HG02885 (cell line): ENCODE data around the gene TMEM115.

ENCODE experiments used
- ATAC-seq: cut with Tn5 transposase; IDR thresholded peaks from one replicate; pipeline ENCODE4 v1.9.1; 2021; ENCODE audit warnings: mild to moderate bottlenecking; ENCODE audit not compliant: unreplicated experiment, poor library complexity

The TMEM115 gene

DNA sequence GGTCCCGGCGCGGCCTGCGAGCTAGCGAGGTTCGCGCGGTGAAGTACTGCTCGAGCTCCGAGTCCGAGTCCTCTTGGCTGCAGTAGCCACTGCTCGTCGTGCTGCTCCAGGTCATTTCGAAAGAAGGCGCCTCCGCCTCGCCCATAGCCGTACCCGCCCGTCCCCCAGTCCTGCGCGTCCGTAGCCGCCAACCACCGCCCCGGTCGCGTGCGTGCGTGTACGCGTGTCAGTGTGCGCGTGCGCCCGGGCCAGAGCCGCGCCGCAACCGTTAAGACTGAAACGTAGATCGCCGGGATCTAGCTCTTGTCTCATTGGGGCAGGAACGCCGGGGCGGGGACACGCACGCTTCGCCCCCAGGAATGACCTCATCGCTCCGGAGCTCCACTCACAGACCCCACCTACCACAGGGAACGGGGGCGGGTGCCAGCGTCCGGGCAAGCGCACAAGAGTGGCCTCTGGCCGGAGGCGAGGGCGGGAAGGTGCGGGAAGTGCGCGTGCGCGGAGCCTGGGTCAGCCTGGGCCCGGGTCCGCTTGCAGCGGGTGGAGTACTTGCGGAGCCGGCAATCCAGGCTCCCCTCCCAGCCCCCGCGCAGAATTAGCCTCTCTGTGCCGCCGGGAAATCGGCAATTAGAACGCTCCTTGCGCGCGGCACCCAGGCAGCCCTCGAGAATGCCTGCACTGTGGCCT, 22.0 kb downstream of the TMEM115 start:
- peak; percentile 81 for ATAC-seq

GRCh38 chr3:50336452-50337174, 22.7 kb downstream of the TMEM115 start:
- peak; percentile 35 for ATAC-seq

- ATAC-seq = no peak
These were observed 24.8 kb downstream of the TMEM115 start for GRCh38 chr3:50334339-50335075.

DNA sequence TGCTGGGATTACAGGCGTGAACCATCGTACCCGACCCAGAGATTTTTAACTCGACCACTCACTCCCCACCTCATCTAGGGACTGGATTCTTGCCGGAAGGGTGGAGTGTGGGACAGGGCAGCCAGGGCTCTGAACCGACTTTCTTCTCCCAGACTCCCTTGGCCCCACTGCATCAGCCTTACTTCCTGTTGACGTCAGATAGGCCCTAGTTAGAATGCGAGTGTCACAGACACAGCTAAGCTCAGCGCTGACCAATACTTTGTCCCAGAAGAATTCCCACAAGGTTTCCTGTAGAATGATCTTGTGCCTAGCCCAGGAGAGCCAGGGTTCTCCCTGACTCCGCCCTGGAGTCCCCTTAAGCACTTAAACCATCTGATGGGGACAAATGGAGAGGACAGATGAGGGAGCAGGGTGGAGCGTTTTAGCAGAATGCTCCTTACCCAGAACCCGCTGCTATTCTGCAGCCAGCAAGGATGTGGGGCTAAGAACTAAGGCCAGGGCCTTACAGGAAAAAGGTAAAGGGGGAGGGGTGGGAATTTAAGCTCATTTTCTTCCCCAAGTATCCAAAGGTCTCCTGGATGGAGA, 25.5 kb downstream of the TMEM115 start:
- no peak for ATAC-seq

GRCh38 chr3:50331364-50331907, 27.9 kb downstream of the TMEM115 start:
- ATAC-seq = no peak

DNA sequence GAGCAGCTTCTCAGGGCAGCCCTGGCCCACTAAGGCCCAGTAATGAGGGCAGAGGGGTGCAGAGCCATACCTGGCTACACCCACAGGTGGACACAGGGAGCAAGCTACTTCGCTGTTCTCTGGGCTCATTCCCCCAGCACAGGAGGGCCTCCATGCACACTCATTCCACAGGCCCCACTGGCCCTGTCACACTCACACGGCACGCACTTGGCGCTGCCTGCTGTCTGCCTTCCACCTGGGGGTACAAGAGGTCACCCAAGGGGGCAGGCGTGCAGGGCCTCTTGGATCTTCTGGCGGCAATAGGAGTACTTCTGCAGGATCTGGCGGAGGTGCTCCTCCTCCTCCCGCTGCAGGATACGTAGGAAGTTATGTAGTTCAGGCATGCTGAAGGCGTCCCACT, 29.0 kb downstream of the TMEM115 start:
- no peak for ATAC-seq

DNA sequence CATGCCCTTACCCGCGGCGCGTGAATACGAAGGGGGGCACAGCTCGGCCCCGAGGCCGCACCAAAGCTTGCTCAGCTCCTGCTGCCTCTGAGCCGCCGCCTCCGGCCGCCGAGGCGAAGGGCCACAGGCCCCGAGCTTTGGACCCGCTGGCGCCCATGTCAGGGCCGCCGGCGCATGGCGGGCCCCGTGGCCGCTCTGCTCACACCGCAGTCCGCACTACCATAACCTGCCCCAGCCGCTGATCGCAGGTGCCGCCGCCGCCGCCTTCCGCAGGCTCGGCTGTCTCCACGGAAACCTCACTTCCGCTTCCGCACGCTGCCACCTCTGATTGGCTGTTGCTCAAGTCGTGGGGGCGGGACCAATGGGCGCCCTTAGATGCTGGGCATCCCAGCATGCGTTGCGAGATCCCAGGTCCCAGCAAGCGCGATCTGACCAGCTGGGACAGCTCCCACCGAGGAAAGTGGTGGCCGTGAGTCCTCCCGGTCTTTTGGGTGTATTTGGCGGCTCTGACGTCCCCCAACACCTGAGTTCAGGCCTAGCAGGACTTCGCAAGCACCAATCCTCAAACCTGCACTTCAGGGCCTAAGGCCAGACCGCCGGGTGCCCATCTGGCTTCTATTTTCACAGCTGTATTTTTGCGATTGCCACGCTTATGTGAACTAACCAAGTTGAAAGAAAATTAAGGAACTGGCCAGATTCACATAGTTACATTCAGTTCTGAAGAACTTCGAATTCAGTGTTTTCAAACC, 31.2 kb downstream of the TMEM115 start, which contains the start of gene TUSC2:
Gene TUSC2 (minus strand): TSS at position 281 of the 749 bp plus-strand sequence. CDS start 124 bp downstream, at position 157.
- peak; percentile 91 for ATAC-seq

DNA sequence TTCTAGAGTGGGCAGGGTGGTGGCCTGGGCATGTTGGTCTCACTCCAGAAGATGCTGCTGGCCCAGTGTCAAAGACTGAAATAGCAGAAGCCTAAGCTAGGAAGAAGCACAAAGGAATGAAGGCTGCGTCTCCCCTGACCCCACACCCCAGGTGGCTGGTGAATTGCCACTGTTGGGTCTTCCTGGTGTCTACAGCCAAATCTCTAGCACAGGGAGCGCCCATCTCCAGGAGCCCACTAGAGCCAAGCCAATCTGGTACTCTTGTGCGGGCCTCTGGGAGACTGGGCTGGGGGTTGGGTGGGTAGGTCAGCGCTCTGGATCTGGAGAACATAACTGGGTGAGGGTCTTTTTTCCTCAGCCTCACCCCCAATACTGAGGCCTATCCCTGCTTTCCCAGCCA, 32.2 kb downstream of the TMEM115 start:
- no peak for ATAC-seq

GRCh38 chr3:50326182-50326541, 33.2 kb downstream of the TMEM115 start:
- no peak for ATAC-seq

- ATAC-seq = no peak
These were observed 33.7 kb downstream of the TMEM115 start for GRCh38 chr3:50325497-50326181.

DNA sequence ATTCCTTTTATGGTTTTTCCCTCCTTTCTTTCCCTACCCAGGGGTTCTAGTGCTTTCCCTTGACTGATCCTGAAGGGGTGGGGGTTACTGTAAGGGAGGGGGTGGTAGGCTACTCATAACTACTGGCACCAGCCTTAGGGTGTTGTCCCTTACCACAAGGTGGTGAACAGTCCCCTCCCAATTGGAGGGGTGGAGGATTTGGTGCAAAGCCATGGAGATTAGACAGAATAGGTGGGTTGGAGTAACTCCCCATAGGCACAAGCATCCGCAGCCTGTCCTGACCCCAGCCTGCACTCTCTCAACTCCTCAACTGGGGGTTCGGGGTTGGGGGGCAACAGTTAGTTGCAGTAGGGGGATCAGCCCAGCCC, 34.2 kb downstream of the TMEM115 start:
- ATAC-seq = no peak

DNA sequence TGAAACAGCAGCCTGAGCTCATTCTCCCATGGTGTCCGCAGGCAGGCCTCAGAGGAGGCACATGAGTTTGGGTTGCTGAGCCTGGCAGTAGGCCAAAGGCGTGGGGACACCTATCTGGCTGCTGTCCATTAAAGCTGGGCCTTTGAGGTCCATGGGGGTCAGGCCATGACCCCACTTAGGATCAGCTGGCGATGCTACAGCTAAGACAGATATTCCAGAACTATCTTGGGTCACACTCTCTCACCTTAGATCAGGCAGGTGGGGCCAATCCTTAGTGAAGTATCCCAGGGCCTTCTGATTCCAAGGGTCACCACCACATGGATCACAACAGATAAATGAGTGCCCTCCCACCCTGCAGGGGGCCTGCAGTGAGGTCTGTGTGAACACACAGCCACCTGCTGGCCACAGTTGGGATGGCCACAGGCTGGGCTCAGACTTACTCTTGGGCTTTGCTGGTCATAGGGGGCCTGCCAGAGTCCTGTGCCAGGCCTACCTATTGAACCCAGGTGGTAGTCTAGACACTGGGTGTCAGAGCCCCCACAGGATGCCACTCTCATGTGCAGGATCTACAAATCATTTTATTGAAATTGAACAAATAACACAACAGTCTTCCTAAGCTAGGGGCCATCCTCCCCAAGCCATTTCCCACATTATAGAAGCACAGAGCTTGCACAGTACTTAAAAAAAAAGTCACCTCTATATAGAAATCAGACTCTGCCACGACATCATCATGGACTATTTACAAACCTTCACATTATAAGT, 34.8 kb downstream of the TMEM115 start:
- no peak for ATAC-seq

DNA sequence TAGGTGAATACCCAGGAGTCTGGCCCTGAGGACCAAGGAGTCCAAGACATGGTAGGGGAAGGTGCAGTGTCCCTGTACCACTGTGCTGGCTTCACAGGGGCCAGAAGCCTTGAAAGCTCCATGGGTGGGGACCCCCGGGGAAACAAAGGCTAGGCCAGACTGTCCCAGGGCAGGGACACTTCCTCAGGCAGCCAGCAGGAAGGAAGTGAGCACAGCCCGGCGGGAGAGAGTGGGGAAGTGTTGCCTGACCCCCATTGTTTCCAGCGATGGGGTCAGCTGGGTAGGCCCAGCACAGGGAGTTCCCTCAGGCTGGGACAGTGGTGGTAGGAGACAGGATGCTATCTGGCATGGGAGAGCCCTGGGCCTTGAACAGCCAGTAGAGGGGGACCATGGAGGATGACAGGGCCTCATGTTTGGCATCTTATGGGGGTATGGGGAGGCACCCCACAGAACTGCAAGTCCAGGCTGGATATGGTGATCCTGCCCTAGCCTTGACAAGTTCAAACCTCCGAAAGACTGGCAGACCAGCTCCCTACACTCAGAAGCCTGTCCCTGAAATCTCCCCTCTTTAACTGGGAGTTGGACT, 35.6 kb downstream of the TMEM115 start:
- no peak for ATAC-seq

DNA sequence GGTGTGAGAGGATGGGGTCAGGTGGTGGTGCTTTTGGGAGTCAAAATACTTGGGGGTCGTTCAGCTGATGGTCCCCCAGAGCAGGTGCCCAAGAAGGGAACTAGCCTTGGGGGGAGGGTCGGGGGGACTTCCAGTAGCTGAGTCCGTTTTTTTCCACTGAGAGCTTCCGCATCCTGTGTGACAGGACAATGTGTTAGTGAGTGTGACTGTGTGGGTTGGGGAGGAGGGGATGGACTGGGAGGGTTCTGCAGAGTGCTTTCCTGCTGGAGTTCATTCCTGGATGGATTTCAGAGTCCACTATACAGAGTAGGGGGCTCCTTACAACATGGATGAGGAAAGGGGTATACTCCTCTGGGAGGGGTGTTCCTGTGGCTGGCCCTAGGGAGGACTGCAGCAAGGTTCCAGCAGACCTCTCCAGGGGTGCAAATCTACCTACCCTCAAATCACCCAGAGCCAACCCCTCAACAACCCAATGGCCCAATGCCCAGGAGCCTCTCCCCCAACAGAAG, 36.2 kb downstream of the TMEM115 start:
- ATAC-seq = no peak

DNA sequence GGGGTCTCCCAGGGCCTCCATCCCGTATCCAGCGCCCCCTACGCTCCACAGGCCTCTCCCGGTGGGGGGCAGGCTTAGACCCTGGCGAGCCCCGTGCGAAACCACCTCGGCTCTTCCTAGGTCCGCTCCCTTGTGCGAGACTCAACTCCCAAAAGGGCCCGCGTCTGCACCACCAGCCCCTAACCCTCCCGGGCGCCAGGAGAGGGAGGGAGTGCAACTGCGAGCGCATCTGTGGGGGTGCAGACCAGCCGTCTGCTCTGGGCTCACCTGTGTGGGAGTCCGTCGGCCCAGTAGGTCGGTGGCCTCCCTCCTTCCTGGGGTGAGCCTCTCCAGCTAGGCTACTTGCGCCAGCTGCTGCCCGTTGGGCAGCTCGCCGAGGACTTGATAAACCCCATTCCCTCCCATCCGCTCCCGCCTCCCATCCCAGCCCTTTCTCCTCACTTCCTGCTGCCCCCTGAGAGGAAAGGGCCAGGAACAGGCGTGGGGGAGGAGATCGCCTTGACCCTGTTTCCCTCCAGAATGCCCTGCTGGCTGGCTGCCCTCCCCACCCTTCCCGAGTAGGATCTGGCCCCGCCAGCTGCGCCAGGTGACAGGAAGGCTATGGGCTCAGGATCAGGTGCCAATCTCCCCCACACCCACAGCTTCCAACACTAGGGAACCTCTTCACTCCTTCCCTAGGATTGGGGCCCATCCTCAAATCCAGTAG, 36.8 kb downstream of the TMEM115 start, which contains the start of gene HYAL2:
Gene HYAL2 (minus strand): TSS at position 360 of the 706 bp plus-strand sequence. CDS start 2,256 bp downstream, outside the sequence.
- ATAC-seq = no peak

DNA sequence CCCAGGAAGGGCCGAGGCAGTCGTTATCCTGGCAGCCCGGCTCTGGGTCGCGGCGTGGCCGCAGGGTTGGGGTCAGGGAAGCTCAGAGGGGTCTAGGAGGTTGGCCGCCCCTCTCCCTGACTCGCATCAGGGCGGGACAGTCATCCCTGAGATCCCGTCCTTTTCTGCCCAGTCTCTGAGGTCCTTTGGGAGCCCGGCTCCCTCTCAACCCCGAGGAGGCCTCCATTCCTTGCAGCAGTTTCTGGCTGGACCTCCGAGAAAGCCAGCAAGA, 37.3 kb downstream of the TMEM115 start:
- ATAC-seq = no peak

DNA sequence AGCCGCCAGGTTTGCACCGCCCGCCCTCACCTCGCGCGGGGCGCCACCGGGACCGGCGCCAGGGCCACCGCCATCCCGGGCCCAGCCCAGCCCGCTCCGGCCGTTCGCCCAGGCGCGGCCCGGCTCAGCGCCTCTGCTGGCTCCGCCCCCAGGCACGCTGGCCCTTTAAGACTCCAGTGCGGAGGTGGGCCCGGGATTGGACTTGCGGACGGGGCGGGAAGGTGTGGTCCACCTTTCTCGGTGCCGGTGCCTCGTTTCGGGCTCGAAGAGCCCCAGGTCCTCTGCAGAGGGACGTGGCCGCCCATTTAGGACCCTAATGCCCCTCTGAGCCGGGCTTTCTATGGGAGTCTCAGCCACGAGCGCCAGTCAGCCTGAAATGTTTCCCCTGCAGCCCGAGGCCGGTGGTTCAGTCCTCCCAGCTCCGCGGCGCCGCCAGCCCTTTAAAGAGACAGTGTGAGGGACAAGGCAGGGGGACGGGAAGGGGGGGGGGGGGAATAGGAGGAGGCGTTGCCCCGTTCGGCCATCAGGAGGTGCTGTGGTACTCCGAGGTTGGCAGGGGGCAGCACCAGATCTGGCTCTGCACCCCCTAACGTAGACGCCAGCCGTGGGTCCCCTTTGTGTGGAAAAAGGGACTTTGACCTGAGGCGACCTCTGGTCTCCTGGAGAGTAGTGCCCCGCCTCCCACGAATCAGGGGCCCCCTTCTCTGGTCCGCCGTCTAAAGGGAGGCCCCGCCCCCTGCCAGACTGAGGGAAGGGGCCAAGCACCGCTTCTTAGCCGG, 37.8 kb downstream of the TMEM115 start:
- peak; percentile 83 for ATAC-seq
